Keratinocyte (primary cell): ENCODE measurements around the gene SELENOO. TPM values are rescaled to one million over a fixed set of nuclear protein-coding genes. Genes with fewer than 3 reads are reported as not detected.

Source experiments
- DNase-seq: peaks from one replicate; pipeline ENCODE4 v3.0.0-alpha.2; 2011; ENCODE audit warnings: low read depth, missing footprints, low spot score
- FAIRE-seq: peaks from 2 replicates; lab custom pipeline; 2011; peaks lifted over from hg19 to GRCh38; lab: Jason Lieb, UNC
- H2AFZ ChIP-seq: 2 replicates; pipeline ENCODE4 v1.6.0; 2012; ENCODE audit warnings: low read length, control low read depth, inconsistent platforms; ENCODE audit not compliant: control insufficient read depth
- H3K27ac ChIP-seq: 2 replicates; pipeline ENCODE4 v1.5.1; 2011; ENCODE audit warnings: low read length; ENCODE audit not compliant: control insufficient read depth, insufficient read depth
- H3K27me3 ChIP-seq: 3 replicates; pipeline ENCODE4 v1.6.0; 2011; ENCODE audit warnings: low read length; ENCODE audit not compliant: control insufficient read depth, insufficient read depth; ENCODE audit errors: extremely low read depth
- H3K36me3 ChIP-seq, 2 experiments: 2 replicates in 1 of 2; 3 replicates in 1 of 2; pipeline ENCODE4 v1.5.1; 2011; ENCODE audit warnings: low read length in 2 of 2, mild to moderate bottlenecking in 1 of 2; ENCODE audit not compliant: control insufficient read depth in 2 of 2, insufficient read depth in 2 of 2; ENCODE audit errors: extremely low read depth in 1 of 2
- H3K4me1 ChIP-seq: 3 replicates; pipeline ENCODE4 v1.5.1; 2011; ENCODE audit warnings: low read length; ENCODE audit not compliant: control insufficient read depth, insufficient read depth; ENCODE audit errors: extremely low read depth
- H3K4me2 ChIP-seq: 3 replicates; pipeline ENCODE4 v1.6.0; 2011; ENCODE audit warnings: low read depth, low read length; ENCODE audit not compliant: control insufficient read depth, insufficient read depth; ENCODE audit errors: extremely low read depth
- H3K4me3 ChIP-seq, 3 experiments: fragments of 200-600 bp in 1 of 3; sonication (generic) in 1 of 3; 2 replicates in 2 of 3; 3 replicates in 1 of 3; pipeline ENCODE4 v1.5.1; 2011 to 2016; ENCODE audit warnings: low read length in 3 of 3, mild to moderate bottlenecking in 3 of 3, control low read depth in 2 of 3, inconsistent platforms in 1 of 3, low read depth in 1 of 3, mixed read lengths in 1 of 3, mixed run types in 1 of 3, moderate library complexity in 1 of 3; ENCODE audit not compliant: control insufficient read depth in 2 of 3, insufficient read depth in 2 of 3; ENCODE audit errors: extremely low read depth in 1 of 3
- H3K79me2 ChIP-seq: 2 replicates; pipeline ENCODE4 v1.6.0; 2012; ENCODE audit warnings: low read length; ENCODE audit not compliant: control insufficient read depth, insufficient read depth
- H3K9ac ChIP-seq: 3 replicates; pipeline ENCODE4 v1.6.0; 2011; ENCODE audit warnings: low read length; ENCODE audit not compliant: control insufficient read depth, insufficient read depth; ENCODE audit errors: extremely low read depth
- H3K9me1 ChIP-seq: 3 replicates; pipeline ENCODE4 v1.6.0; 2011; ENCODE audit warnings: low read length; ENCODE audit not compliant: control insufficient read depth, insufficient read depth; ENCODE audit errors: extremely low read depth
- H3K9me3 ChIP-seq: 2 replicates; pipeline ENCODE4 v1.5.1; 2012; ENCODE audit warnings: low read depth, low read length; ENCODE audit not compliant: control insufficient read depth
- H4K20me1 ChIP-seq: 3 replicates; pipeline ENCODE4 v1.6.0; 2011; ENCODE audit warnings: low read length; ENCODE audit not compliant: control insufficient read depth, insufficient read depth; ENCODE audit errors: extremely low read depth
- CTCF ChIP-seq, 3 experiments: IDR thresholded peaks in 1 of 3; conservative IDR thresholded peaks in 1 of 3; optimal IDR thresholded peaks in 1 of 3; 2 replicates in 2 of 3; 3 replicates in 1 of 3; pipeline versions ENCODE3 to v1.5.1; 2011; ENCODE audit warnings: low read length in 3 of 3, mild to moderate bottlenecking in 3 of 3, moderate library complexity in 2 of 3, control low read depth in 1 of 3, inconsistent platforms in 1 of 3; ENCODE audit not compliant: insufficient read depth in 2 of 3; ENCODE audit errors: extremely low read depth in 1 of 3
- EZH2 ChIP-seq: IDR thresholded peaks from one replicate; pipeline ENCODE4 v1.6.1; 2012; ENCODE audit warnings: inconsistent platforms, mild to moderate bottlenecking, low read length, moderate library complexity
- dilution Hi-C: fragments of 300-500 bp; cut with MboI; formaldehyde crosslinking; loops from one replicate; pipeline ENCODE4 v1.7.0; 2020; ENCODE audit warnings: low sequenced_read_pairs; ENCODE audit not compliant: extremely low pct_ligation_motif_present
- polyA plus RNA-seq, 5 experiments: library from polyadenylated mRNA; depleted of rRNA in 3 of 5; stranded (reverse) in 3 of 5; stranded (forward) in 1 of 5; unstranded in 1 of 5; fragments of >200 nt; gene quantifications; 1 replicate in 1 of 5; 2 replicates in 3 of 5; 3 replicates in 1 of 5; pipeline versions ENCODE4 v1.2.1 to v1.2.3, GENCODE V29; 2011 to 2012; ENCODE audit warnings: missing spikeins in 2 of 5, low read depth in 1 of 5, low replicate concordance in 1 of 5

SELENOO gene
- polyA plus RNA-seq, 1 donor (not counting 4 experiments of a cell fraction or from before 2014, with no cell fraction given): 14.4 TPM

GRCh38 chr22:50218996-50219727 is 18.4 kb downstream of the SELENOO start:
- Histone ChIP-seq H3K9me1 (no peaks in the 10 kb centered on the region), H3K27me3 (no peaks in the 10 kb centered on the region), H3K4me1 (no peaks in the 10 kb centered on the region), H3K9ac (no peak overlapping the region), H4K20me1 (no peaks in the 10 kb centered on the region), H3K9me3 (no peaks in the 10 kb centered on the region), H3K27ac (no peak overlapping the region), H3K79me2 (peaks cover 6% of the 10 kb centered on the region), H3K4me2 (no peak overlapping the region), H2AFZ (no peak overlapping the region), H3K4me3 (no peak overlapping the region), H3K36me3 (peaks cover 28 to 55% of the 10 kb centered on the region in 2 experiments)
- dilution Hi-C loops: no loop called here
- no peak for DNase-seq
- TF ChIP-seq EZH2: no peak
- FAIRE-seq: peak; percentile 32

GRCh38 chr22:50219800-50220602 is 19.2 kb downstream of the SELENOO start:
- no peak for TF ChIP-seq EZH2
- no peak for TF ChIP-seq CTCF (optimal IDR thresholded peaks at IDR 0.05 in 1 of 3, IDR thresholded peaks at IDR 0.05 in 1 of 3, conservative IDR thresholded peaks at IDR 0.05 in 1 of 3; ENCODE audit: extremely low read depth in 1 of 3, insufficient read depth in 2 of 3, low read length in 3 of 3)
- Histone ChIP-seq H4K20me1 (no peaks in the 10 kb centered on the region), H3K4me1 (no peaks in the 10 kb centered on the region), H3K4me2 (no peak overlapping the region), H3K79me2 (peaks cover 3% of the 10 kb centered on the region), H3K36me3 (peaks cover 24 to 55% of the 10 kb centered on the region in 2 experiments), H2AFZ (no peak overlapping the region), H3K27ac (no peak overlapping the region), H3K9me3 (no peaks in the 10 kb centered on the region), H3K27me3 (no peaks in the 10 kb centered on the region), H3K4me3 (no peak overlapping the region), H3K9me1 (no peaks in the 10 kb centered on the region), H3K9ac (no peak overlapping the region)
- FAIRE-seq (no peak), DNase-seq (no peak)
- dilution Hi-C loops: no loop called here
